Mesenchymal stem cell (in vitro differentiated cells and primary cell): Measurements from ENCODE around the gene CCDC92.

Source experiments
- DNase-seq: peaks from one replicate; pipeline ENCODE4 v3.0.0-alpha.2; 2013
- H2AFZ ChIP-seq: one replicate; pipeline ENCODE4 v1.6.1; 2013; ENCODE audit warnings: low read depth, mild to moderate bottlenecking, control low read depth, inconsistent platforms, low read length, moderate library complexity
- H2AK5ac ChIP-seq: 2 replicates; pipeline ENCODE4 v1.6.1; 2013; ENCODE audit warnings: low read length, moderate library complexity, mild to moderate bottlenecking, inconsistent platforms; ENCODE audit not compliant: severe bottlenecking
- H2BK120ac ChIP-seq: one replicate; pipeline ENCODE4 v1.6.1; 2013; ENCODE audit warnings: low read depth, mild to moderate bottlenecking, inconsistent platforms, low read length, moderate library complexity
- H2BK12ac ChIP-seq, 2 experiments: one replicate each; pipeline ENCODE4 v1.6.1; 2013; ENCODE audit warnings: inconsistent platforms in 2 of 2, low read length in 2 of 2, mild to moderate bottlenecking in 2 of 2, moderate library complexity in 2 of 2, control low read depth in 1 of 2
- H2BK15ac ChIP-seq: one replicate; pipeline ENCODE4 v1.6.1; 2013; ENCODE audit warnings: mild to moderate bottlenecking, low read depth, inconsistent platforms; ENCODE audit not compliant: poor library complexity, severe bottlenecking
- H2BK5ac ChIP-seq: 2 replicates; pipeline ENCODE4 v1.6.1; 2013; ENCODE audit warnings: low read depth, mild to moderate bottlenecking, low read length, control low read depth, inconsistent platforms; ENCODE audit not compliant: poor library complexity, severe bottlenecking
- H3K14ac ChIP-seq, 2 experiments: one replicate each; pipeline ENCODE4 v1.6.1; 2013; ENCODE audit warnings: inconsistent platforms in 2 of 2, low read length in 2 of 2, control low read depth in 1 of 2, mild to moderate bottlenecking in 1 of 2, moderate library complexity in 1 of 2
- H3K18ac ChIP-seq, 2 experiments: one replicate each; pipeline ENCODE4 v1.6.1; 2013; ENCODE audit warnings: inconsistent platforms in 2 of 2, low read length in 2 of 2, control low read depth in 1 of 2, low read depth in 1 of 2, mild to moderate bottlenecking in 1 of 2
- H3K23ac ChIP-seq, 2 experiments: one replicate each; pipeline ENCODE4 v1.6.1; 2013; ENCODE audit warnings: inconsistent platforms in 2 of 2, low read length in 2 of 2, mild to moderate bottlenecking in 2 of 2, moderate library complexity in 2 of 2, control low read depth in 1 of 2
- H3K27ac ChIP-seq: 2 replicates; pipeline ENCODE4 v1.5.1; 2013; ENCODE audit warnings: mild to moderate bottlenecking, moderate library complexity, low read length, control low read depth, inconsistent platforms; ENCODE audit not compliant: poor library complexity, severe bottlenecking
- H3K27me3 ChIP-seq, 2 experiments: 2 replicates each; pipeline versions ENCODE4 v1.6.1 to v1.7.0; 2013; ENCODE audit warnings: low read length in 2 of 2, mild to moderate bottlenecking in 2 of 2, moderate library complexity in 2 of 2, control low read depth in 1 of 2, inconsistent platforms in 1 of 2; ENCODE audit not compliant: control insufficient read depth in 1 of 2, insufficient read depth in 1 of 2
- H3K36me3 ChIP-seq, 2 experiments: 2 replicates each; pipeline versions ENCODE4 v1.6.1 to v1.7.0; 2013; ENCODE audit warnings: low read length in 2 of 2, control low read depth in 1 of 2, inconsistent platforms in 1 of 2, low read depth in 1 of 2, mild to moderate bottlenecking in 1 of 2; ENCODE audit not compliant: insufficient read depth in 2 of 2, control insufficient read depth in 1 of 2
- H3K4ac ChIP-seq, 2 experiments: one replicate each; pipeline ENCODE4 v1.6.1; 2013; ENCODE audit warnings: inconsistent platforms in 2 of 2, low read length in 2 of 2, mild to moderate bottlenecking in 2 of 2, moderate library complexity in 2 of 2, control low read depth in 1 of 2, low read depth in 1 of 2
- H3K4me1 ChIP-seq: 2 replicates; pipeline ENCODE4 v1.6.1; 2013; ENCODE audit warnings: low read depth, low read length, control low read depth; ENCODE audit not compliant: control insufficient read depth, insufficient read depth
- H3K4me2 ChIP-seq: 2 replicates; pipeline ENCODE4 v1.6.1; 2013; ENCODE audit warnings: low read length, mild to moderate bottlenecking, inconsistent platforms; ENCODE audit not compliant: poor library complexity, severe bottlenecking
- H3K4me3 ChIP-seq, 2 experiments: 2 replicates each; pipeline versions ENCODE4 v1.5.1 to v1.7.0; 2013; ENCODE audit warnings: low read length in 2 of 2, mild to moderate bottlenecking in 2 of 2, control low read depth in 1 of 2, low read depth in 1 of 2; ENCODE audit not compliant: insufficient read depth in 1 of 2
- H3K79me1 ChIP-seq: replicated peaks from 2 replicates; pipeline ENCODE4 v1.6.1; 2013; ENCODE audit warnings: mild to moderate bottlenecking, control low read depth, low read length, inconsistent platforms; ENCODE audit not compliant: poor library complexity, severe bottlenecking
- H3K9ac ChIP-seq: 2 replicates; pipeline ENCODE4 v1.7.0; 2013; ENCODE audit warnings: mild to moderate bottlenecking, low read length, moderate library complexity
- H3K9me3 ChIP-seq: 2 replicates; pipeline ENCODE4 v1.7.0; 2013; ENCODE audit warnings: mild to moderate bottlenecking, low read length; ENCODE audit not compliant: control insufficient read depth
- H4K8ac ChIP-seq: one replicate; pipeline ENCODE4 v1.6.1; 2013; ENCODE audit warnings: inconsistent platforms, mild to moderate bottlenecking, low read length, moderate library complexity
- H4K91ac ChIP-seq: one replicate; pipeline ENCODE4 v1.6.1; 2013; ENCODE audit warnings: mild to moderate bottlenecking, low read length, inconsistent platforms
- WGBS: methylation state at CpG from one replicate; pipeline ENCODE4 v1.1.7; 2013; ENCODE audit warnings: mixed read lengths; 5-methylcytosine and 5-hydroxymethylcytosine counted together

Gene CCDC92

DNA sequence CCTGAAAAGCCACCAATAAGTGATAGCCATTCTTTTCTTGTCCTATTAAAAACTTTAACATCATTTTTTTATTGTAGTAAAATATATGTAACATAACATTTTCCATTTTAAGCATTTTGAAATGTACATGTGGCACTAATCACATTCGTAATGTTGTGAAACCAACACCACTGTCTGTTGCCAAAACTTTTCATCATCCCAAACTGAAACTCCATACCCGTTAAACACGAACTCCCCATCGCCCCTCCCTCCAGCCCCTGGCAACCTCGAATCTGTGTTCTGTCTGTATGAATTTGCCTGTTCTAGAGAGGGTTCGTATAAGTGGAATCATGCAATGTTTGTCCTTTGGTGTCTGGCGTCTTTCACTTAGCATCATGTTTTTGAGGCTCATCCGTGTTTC is 75.9 kb downstream of the CCDC92 start:
- Histone ChIP-seq H4K8ac (no peak overlapping the region), H2BK120ac (no peak overlapping the region), H2BK15ac (no peak overlapping the region), H3K14ac (no peak overlapping the region), H3K79me1 (no peaks in the 10 kb centered on the region), H3K27ac (no peak overlapping the region), H2BK5ac (no peak overlapping the region), H2AFZ (no peak overlapping the region), H3K23ac (no peak overlapping the region), H3K4ac (no peak overlapping the region), H3K18ac (no peak overlapping the region), H3K4me1 (peaks cover 5% of the 10 kb centered on the region), H4K91ac (no peak overlapping the region), H2BK12ac (no peak overlapping the region), H2AK5ac (no peak overlapping the region), H3K9me3 (no peaks in the 10 kb centered on the region), H3K36me3 (no peaks in the 10 kb centered on the region), H3K4me3 (peak overlapping the region in 1 of 2 experiments; percentile 77), H3K4me2 (no peak overlapping the region), H3K9ac (peak overlapping the region; percentile 91), H3K27me3 (peaks cover 5 to 28% of the 10 kb centered on the region in 2 experiments)
- 77% methylated on average over 5 of the region's 8 CpGs for WGBS
- no peak for DNase-seq

DNA sequence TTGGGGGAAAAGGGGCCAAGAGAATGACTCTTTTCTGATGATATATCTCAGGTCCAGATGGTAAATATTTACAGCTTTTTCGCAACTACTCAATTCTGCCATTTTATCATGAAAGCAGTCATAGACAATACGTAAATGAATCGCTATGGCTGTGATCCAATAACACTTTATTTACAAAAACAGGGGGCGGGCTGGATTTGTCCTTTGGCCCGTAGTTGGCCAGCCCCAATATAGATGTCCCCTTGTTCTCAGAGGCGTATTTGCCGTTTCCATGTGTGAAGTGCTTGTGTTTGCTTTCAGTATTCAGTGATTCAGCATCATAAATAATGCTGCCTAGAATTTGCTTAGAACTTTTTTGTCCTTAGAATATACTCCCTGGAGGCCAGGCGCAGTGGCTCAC is 77.2 kb downstream of the CCDC92 start:
- Histone ChIP-seq H2BK5ac (no peak overlapping the region), H3K4me3 (no peak overlapping the region), H3K36me3 (no peaks in the 10 kb centered on the region), H2AFZ (no peak overlapping the region), H3K27ac (no peak overlapping the region), H3K27me3 (peaks cover 16 to 32% of the 10 kb centered on the region in 2 experiments), H3K9me3 (no peaks in the 10 kb centered on the region), H3K23ac (no peak overlapping the region), H2BK120ac (no peak overlapping the region), H3K4me1 (peaks cover 8% of the 10 kb centered on the region), H3K79me1 (no peaks in the 10 kb centered on the region), H4K91ac (no peak overlapping the region), H3K9ac (no peak overlapping the region), H2BK15ac (no peak overlapping the region), H3K14ac (no peak overlapping the region), H4K8ac (no peak overlapping the region), H3K18ac (no peak overlapping the region), H3K4me2 (no peak overlapping the region), H2AK5ac (no peak overlapping the region), H2BK12ac (no peak overlapping the region), H3K4ac (no peak overlapping the region)
- DNase-seq: no peak
- 88% methylated on average over 8 of the region's 8 CpGs for WGBS

DNA sequence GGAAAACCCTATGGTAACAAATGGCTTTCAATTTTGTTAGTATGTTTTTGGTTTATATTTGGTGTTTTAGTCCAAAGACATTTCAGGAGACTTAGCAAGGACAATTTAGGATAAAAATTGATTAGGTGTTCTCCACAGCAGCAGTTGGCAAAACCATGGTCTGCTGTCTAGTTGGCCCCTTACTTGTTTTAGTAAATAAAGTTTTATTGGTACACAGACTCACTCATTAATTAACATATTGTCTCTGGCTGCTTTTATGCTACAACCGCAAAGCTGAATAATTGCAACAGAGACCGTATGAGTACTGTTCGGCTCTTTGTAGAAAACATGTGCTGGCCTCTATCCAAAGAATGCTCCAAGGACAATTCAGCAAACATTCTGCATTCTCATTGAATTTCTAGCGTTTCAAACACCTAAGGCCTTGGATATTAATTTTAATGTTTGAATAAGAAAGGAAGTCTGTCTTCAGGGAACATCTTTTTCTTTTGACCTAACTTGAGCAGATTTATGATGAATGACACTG is 77.7 kb downstream of the CCDC92 start:
- peaks cover 21 to 30% of the 10 kb centered on the region in 2 experiments for H3K27me3 ChIP-seq
- H3K4me3 ChIP-seq: no peak overlapping the region

DNA sequence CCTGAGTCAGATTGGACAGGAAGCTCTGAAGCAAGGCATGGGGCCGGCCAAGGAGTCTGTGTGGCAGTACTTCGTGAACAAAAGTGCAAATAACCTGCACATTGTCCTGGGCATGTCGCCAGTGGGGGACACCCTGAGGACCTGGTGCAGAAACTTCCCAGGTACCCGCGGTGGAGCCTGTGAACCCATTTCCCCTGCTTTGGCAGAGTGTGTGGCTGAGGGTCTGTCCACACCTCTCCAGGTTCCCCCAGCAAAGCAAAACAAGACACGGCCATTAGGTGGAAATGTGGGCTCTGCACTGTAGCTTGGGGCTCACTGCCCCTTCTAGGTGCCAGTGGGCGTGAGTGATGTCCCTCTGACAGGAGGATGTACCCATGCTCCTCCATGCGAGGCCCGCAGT is 79.4 kb downstream of the CCDC92 start:
- Histone ChIP-seq H3K9me3 (no peaks in the 10 kb centered on the region), H4K91ac (no peak overlapping the region), H3K27ac (no peak overlapping the region), H3K27me3 (peaks cover 31 to 39% of the 10 kb centered on the region in 2 experiments), H3K36me3 (no peaks in the 10 kb centered on the region), H3K4me1 (peaks cover 8% of the 10 kb centered on the region), H3K79me1 (no peaks in the 10 kb centered on the region), H2BK5ac (no peak overlapping the region), H2BK120ac (no peak overlapping the region), H2BK12ac (no peak overlapping the region), H3K4me2 (no peak overlapping the region), H2AK5ac (no peak overlapping the region), H2AFZ (no peak overlapping the region), H3K14ac (no peak overlapping the region), H3K23ac (no peak overlapping the region), H4K8ac (no peak overlapping the region), H3K4ac (no peak overlapping the region), H2BK15ac (no peak overlapping the region), H3K9ac (no peak overlapping the region), H3K4me3 (no peak overlapping the region), H3K18ac (no peak overlapping the region)
- WGBS: 76% methylated on average over 9 of the region's 9 CpGs
- DNase-seq: no peak

More for the DNA sequence above, 77.7 kb downstream of the CCDC92 start:
- H3K4me2 ChIP-seq: no peak overlapping the region
- H3K4ac ChIP-seq: no peak overlapping the region
- H4K91ac ChIP-seq: no peak overlapping the region
- no peak overlapping the region for H3K18ac ChIP-seq
- H2BK15ac ChIP-seq: no peak overlapping the region
- no peak overlapping the region for H4K8ac ChIP-seq
- H3K23ac ChIP-seq: no peak overlapping the region
- no peak for DNase-seq
- H3K79me1 ChIP-seq: no peaks in the 10 kb centered on the region
- no peak overlapping the region for H2AFZ ChIP-seq
- no peak overlapping the region for H3K14ac ChIP-seq
- H2AK5ac ChIP-seq: no peak overlapping the region
- H3K27ac ChIP-seq: no peak overlapping the region
- no peak overlapping the region for H3K9ac ChIP-seq
- H2BK5ac ChIP-seq: no peak overlapping the region
- peaks cover 8% of the 10 kb centered on the region for H3K4me1 ChIP-seq
- H2BK12ac ChIP-seq: no peak overlapping the region
- H2BK120ac ChIP-seq: no peak overlapping the region
- H3K9me3 ChIP-seq: no peaks in the 10 kb centered on the region
- no peaks in the 10 kb centered on the region for H3K36me3 ChIP-seq
- WGBS: 98% methylated on average over 3 of the region's 4 CpGs
